ENCODE measurements around the gene GGT1.

DNA sequence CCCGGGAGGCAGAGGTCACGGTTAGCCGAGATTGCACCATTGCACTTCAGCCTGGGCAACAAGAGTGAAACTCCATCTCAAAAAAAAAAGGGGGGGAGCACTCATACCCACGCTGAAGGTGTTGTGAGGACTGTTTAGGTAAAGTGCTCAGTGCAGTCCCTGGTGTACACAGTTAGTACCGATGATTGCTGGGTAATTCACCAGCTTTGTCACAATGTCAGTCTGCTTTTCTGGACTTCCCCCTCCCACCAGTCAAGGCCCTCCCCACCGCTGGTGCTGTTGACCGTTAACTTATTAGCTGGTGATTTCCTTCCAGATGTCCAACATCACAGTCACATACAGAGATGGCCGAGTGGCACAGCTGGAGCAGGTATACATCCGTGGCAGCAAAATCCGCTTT is 35.3 kb upstream of the GGT1 start:
- TF ChIP-seq, protein P1, sequence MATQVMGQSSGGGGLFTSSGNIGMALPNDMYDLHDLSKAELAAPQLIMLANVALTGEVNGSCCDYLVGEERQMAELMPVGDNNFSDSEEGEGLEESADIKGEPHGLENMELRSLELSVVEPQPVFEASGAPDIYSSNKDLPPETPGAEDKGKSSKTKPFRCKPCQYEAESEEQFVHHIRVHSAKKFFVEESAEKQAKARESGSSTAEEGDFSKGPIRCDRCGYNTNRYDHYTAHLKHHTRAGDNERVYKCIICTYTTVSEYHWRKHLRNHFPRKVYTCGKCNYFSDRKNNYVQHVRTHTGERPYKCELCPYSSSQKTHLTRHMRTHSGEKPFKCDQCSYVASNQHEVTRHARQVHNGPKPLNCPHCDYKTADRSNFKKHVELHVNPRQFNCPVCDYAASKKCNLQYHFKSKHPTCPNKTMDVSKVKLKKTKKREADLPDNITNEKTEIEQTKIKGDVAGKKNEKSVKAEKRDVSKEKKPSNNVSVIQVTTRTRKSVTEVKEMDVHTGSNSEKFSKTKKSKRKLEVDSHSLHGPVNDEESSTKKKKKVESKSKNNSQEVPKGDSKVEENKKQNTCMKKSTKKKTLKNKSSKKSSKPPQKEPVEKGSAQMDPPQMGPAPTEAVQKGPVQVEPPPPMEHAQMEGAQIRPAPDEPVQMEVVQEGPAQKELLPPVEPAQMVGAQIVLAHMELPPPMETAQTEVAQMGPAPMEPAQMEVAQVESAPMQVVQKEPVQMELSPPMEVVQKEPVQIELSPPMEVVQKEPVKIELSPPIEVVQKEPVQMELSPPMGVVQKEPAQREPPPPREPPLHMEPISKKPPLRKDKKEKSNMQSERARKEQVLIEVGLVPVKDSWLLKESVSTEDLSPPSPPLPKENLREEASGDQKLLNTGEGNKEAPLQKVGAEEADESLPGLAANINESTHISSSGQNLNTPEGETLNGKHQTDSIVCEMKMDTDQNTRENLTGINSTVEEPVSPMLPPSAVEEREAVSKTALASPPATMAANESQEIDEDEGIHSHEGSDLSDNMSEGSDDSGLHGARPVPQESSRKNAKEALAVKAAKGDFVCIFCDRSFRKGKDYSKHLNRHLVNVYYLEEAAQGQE (IDR thresholded peaks at IDR 0.05; ENCODE audit: unreplicated experiment) = no peak
- TF ChIP-seq POLR2AphosphoS5 (IDR thresholded peaks at IDR 0.05; ENCODE audit: low read depth) = no peak
- TF ChIP-seq, protein P2, sequence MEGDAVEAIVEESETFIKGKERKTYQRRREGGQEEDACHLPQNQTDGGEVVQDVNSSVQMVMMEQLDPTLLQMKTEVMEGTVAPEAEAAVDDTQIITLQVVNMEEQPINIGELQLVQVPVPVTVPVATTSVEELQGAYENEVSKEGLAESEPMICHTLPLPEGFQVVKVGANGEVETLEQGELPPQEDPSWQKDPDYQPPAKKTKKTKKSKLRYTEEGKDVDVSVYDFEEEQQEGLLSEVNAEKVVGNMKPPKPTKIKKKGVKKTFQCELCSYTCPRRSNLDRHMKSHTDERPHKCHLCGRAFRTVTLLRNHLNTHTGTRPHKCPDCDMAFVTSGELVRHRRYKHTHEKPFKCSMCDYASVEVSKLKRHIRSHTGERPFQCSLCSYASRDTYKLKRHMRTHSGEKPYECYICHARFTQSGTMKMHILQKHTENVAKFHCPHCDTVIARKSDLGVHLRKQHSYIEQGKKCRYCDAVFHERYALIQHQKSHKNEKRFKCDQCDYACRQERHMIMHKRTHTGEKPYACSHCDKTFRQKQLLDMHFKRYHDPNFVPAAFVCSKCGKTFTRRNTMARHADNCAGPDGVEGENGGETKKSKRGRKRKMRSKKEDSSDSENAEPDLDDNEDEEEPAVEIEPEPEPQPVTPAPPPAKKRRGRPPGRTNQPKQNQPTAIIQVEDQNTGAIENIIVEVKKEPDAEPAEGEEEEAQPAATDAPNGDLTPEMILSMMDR (conservative IDR thresholded peaks at IDR 0.05; ENCODE audit: low read depth in 2 of 2) = no peak
